Measurements from ENCODE around the gene RBM34. TPM values are rescaled to one million over a fixed set of nuclear protein-coding genes. Genes with fewer than 3 reads are reported as not detected.
A peak's percentile ranks its signal among the peaks of the same experiment; 100 is the strongest.
"Not testable (repeated sequence)": the region's sequence is repeated elsewhere in the genome, so short reads cannot be mapped to it uniquely, and the experiment has no call there.

The RBM34 gene
- total RNA-seq, 1 donor from 2014 or later = 129 TPM

DNA sequence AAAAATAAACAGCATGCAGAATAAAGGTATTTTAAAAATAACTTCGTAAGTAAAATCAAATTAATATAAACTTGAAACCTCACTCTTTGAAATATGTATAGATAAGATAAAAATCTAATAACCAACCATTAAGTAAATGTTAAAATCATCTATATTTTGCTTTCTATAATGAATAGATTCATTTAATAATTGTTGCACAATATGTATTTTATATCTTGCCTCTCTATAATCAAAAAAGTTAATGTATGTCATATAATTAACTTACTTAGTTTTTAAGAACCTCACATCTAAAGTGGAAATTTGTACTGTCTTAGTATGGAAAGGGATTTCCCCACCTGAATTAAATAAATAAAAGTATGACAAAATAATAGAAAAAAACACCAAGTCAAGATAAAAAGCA lies 42.4 kb upstream of the RBM34 start:
- Histone ChIP-seq H3K9me3 (ENCODE audit: insufficient read depth, low read depth, low read length) (no peaks in the 10 kb centered on the region), H3K79me2 (ENCODE audit: insufficient read depth, low read length) (peaks cover 6% of the 10 kb centered on the region), H3K4me3 (ENCODE audit: insufficient read depth, low read depth, low read length) (no peak overlapping the region), H3K27ac (ENCODE audit: low read depth, low read length) (no peak overlapping the region), H3K36me3 (ENCODE audit: insufficient read depth, low read length) (peaks cover 2% of the 10 kb centered on the region), H2AFZ (ENCODE audit: low read depth, low read length) (no peak overlapping the region), H3K9ac (ENCODE audit: low read length) (no peak overlapping the region), H3K4me1 (ENCODE audit: insufficient read depth, low read length) (peaks cover 3% of the 10 kb centered on the region), H3K27me3 (ENCODE audit: insufficient read depth, low read length) (no peaks in the 10 kb centered on the region), H3K4me2 (ENCODE audit: low read length) (no peak overlapping the region), H4K20me1 (ENCODE audit: insufficient read depth, low read length) (peaks cover 8% of the 10 kb centered on the region)
- Mint-ChIP-seq H3K4me1 (ENCODE audit: low read depth, unreplicated experiment) (peaks cover 8% of the 10 kb centered on the region), H3K36me3 (ENCODE audit: low read depth, unreplicated experiment) (no peaks in the 10 kb centered on the region), H3K9me3 (ENCODE audit: unreplicated experiment) (no peaks in the 10 kb centered on the region), H3K27ac (ENCODE audit: unreplicated experiment) (no peak overlapping the region), H3K4me3 (ENCODE audit: unreplicated experiment) (no peak overlapping the region), H3K27me3 (ENCODE audit: low read depth, unreplicated experiment) (no peaks in the 10 kb centered on the region)
- FAIRE-seq (no peak), DNase-seq (ENCODE audit: low read depth) (no peak)
- no peak for TF ChIP-seq EZH2 (IDR thresholded peaks at IDR 0.05; ENCODE audit: insufficient read depth, low read length)
- TF ChIP-seq, protein P1, sequence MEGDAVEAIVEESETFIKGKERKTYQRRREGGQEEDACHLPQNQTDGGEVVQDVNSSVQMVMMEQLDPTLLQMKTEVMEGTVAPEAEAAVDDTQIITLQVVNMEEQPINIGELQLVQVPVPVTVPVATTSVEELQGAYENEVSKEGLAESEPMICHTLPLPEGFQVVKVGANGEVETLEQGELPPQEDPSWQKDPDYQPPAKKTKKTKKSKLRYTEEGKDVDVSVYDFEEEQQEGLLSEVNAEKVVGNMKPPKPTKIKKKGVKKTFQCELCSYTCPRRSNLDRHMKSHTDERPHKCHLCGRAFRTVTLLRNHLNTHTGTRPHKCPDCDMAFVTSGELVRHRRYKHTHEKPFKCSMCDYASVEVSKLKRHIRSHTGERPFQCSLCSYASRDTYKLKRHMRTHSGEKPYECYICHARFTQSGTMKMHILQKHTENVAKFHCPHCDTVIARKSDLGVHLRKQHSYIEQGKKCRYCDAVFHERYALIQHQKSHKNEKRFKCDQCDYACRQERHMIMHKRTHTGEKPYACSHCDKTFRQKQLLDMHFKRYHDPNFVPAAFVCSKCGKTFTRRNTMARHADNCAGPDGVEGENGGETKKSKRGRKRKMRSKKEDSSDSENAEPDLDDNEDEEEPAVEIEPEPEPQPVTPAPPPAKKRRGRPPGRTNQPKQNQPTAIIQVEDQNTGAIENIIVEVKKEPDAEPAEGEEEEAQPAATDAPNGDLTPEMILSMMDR (IDR thresholded peaks at IDR 0.05; ENCODE audit: insufficient read depth, low read depth, low read length) = no peak

- H3K4me1 Mint-ChIP-seq (ENCODE audit: low read depth, unreplicated experiment) = not testable (repeated sequence)
Measured at GRCh38 chr1:235202447-235202846, 41.4 kb upstream of the RBM34 start.

DNA sequence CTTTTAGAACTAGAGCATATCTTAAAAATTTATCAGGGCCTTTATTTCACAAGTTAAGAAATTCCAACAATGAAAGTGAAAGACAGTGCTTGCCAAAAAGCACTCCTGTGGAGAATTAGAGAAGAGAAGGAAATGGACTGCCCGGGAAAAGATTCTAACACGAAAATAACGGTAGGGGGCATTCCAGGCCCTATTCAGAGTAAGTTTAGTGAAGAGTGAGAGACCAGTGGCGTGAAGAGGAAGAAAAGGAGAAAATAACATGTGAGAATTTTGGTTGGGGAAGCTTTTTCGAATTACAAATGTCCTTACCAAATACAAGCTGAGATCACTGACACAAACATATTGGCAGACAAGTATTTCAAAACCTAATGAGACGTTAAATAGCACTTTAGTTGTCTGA lies 38.4 kb upstream of the RBM34 start:
- peaks cover 3% of the 10 kb centered on the region for H4K20me1 ChIP-seq (ENCODE audit: insufficient read depth, low read length)
- peak; percentile 29 for DNase-seq (ENCODE audit: low read depth)
- no peaks in the 10 kb centered on the region for H3K9me3 ChIP-seq (ENCODE audit: insufficient read depth, low read depth, low read length)
- H3K27me3 ChIP-seq (ENCODE audit: insufficient read depth, low read length) = no peaks in the 10 kb centered on the region
- TF ChIP-seq, protein P1 (IDR thresholded peaks at IDR 0.05; ENCODE audit: insufficient read depth, low read depth, low read length) = peak; percentile 53
- no peak for TF ChIP-seq EZH2 (IDR thresholded peaks at IDR 0.05; ENCODE audit: insufficient read depth, low read length)
- no peak overlapping the region for H3K4me2 ChIP-seq (ENCODE audit: low read length)
- no peak overlapping the region for H2AFZ ChIP-seq (ENCODE audit: low read depth, low read length)
- H3K27me3 Mint-ChIP-seq (ENCODE audit: low read depth, unreplicated experiment) = no peaks in the 10 kb centered on the region
- no peaks in the 10 kb centered on the region for H3K4me1 ChIP-seq (ENCODE audit: insufficient read depth, low read length)
- peaks cover 6% of the 10 kb centered on the region for H3K79me2 ChIP-seq (ENCODE audit: insufficient read depth, low read length)
- H3K27ac Mint-ChIP-seq (ENCODE audit: unreplicated experiment) = peak overlapping the region; percentile 1
- no peak overlapping the region for H3K4me3 Mint-ChIP-seq (ENCODE audit: unreplicated experiment)
- no peaks in the 10 kb centered on the region for H3K9me3 Mint-ChIP-seq (ENCODE audit: unreplicated experiment)
- H3K36me3 Mint-ChIP-seq (ENCODE audit: low read depth, unreplicated experiment) = no peaks in the 10 kb centered on the region
- peaks cover 2% of the 10 kb centered on the region for H3K36me3 ChIP-seq (ENCODE audit: insufficient read depth, low read length)
- FAIRE-seq = no peak
- no peak overlapping the region for H3K4me3 ChIP-seq (ENCODE audit: insufficient read depth, low read depth, low read length)
- no peak overlapping the region for H3K27ac ChIP-seq (ENCODE audit: low read depth, low read length)
- H3K9ac ChIP-seq (ENCODE audit: low read length) = no peak overlapping the region
- H3K4me1 Mint-ChIP-seq (ENCODE audit: low read depth, unreplicated experiment) = peaks cover 2% of the 10 kb centered on the region

More at GRCh38 chr1:235202447-235202846, 41.4 kb upstream of the RBM34 start:
- not testable (repeated sequence) for H3K79me2 ChIP-seq (ENCODE audit: insufficient read depth, low read length); H3K4me2 ChIP-seq (ENCODE audit: low read length); H3K36me3 ChIP-seq (ENCODE audit: insufficient read depth, low read length); H3K4me3 ChIP-seq (ENCODE audit: insufficient read depth, low read depth, low read length); H3K36me3 Mint-ChIP-seq (ENCODE audit: low read depth, unreplicated experiment); H3K27me3 ChIP-seq (ENCODE audit: insufficient read depth, low read length); DNase-seq (ENCODE audit: low read depth); H3K27ac ChIP-seq (ENCODE audit: low read depth, low read length); H2AFZ ChIP-seq (ENCODE audit: low read depth, low read length); H3K4me3 Mint-ChIP-seq (ENCODE audit: unreplicated experiment); H3K9me3 ChIP-seq (ENCODE audit: insufficient read depth, low read depth, low read length); FAIRE-seq; H3K27me3 Mint-ChIP-seq (ENCODE audit: low read depth, unreplicated experiment); H3K9ac ChIP-seq (ENCODE audit: low read length); H3K9me3 Mint-ChIP-seq (ENCODE audit: unreplicated experiment); H3K27ac Mint-ChIP-seq (ENCODE audit: unreplicated experiment); H3K4me1 ChIP-seq (ENCODE audit: insufficient read depth, low read length); H4K20me1 ChIP-seq (ENCODE audit: insufficient read depth, low read length)

Measured in astrocyte (in vitro differentiated cells and primary cell).